IPS-11a (cell line): ENCODE measurements around the gene MRPS27.
"Not testable (repeated sequence)": the region's sequence is repeated elsewhere in the genome, so short reads cannot be mapped to it uniquely, and the experiment has no call there.

Experiments
- H3K4me3 ChIP-seq: one replicate; pipeline ENCODE4 v1.5.1; 2013; ENCODE audit warnings: low read depth, low read length, control low read depth

The MRPS27 gene

GRCh38 chr5:72179028-72179815 is 140.8 kb downstream of the MRPS27 start:
- no peak overlapping the region for H3K4me3 ChIP-seq

GRCh38 chr5:72177538-72177937 is 142.5 kb downstream of the MRPS27 start:
- H3K4me3 ChIP-seq, result no peak overlapping the region

- H3K4me3 ChIP-seq, result no peak overlapping the region
These were observed 147.3 kb downstream of the MRPS27 start for GRCh38 chr5:72172786-72173185.

GRCh38 chr5:72171667-72172066 is 148.4 kb downstream of the MRPS27 start:
- no peak overlapping the region for H3K4me3 ChIP-seq

- H3K4me3 ChIP-seq, result not testable (repeated sequence)
These were observed 148.9 kb downstream of the MRPS27 start for GRCh38 chr5:72171181-72171580.

GRCh38 chr5:72170101-72170500 is 149.9 kb downstream of the MRPS27 start:
- no peak overlapping the region for H3K4me3 ChIP-seq
